ENCODE results near the gene SFTPA2. TPM values are rescaled to one million over a fixed set of nuclear protein-coding genes. Genes with fewer than 3 reads are reported as not detected.
"Not testable (repeated sequence)": the region's sequence is repeated elsewhere in the genome, so short reads cannot be mapped to it uniquely, and the experiment has no call there.

The SFTPA2 gene
- polyA plus RNA-seq, 4 donors, result 0.13 TPM; not detected in 3

DNA sequence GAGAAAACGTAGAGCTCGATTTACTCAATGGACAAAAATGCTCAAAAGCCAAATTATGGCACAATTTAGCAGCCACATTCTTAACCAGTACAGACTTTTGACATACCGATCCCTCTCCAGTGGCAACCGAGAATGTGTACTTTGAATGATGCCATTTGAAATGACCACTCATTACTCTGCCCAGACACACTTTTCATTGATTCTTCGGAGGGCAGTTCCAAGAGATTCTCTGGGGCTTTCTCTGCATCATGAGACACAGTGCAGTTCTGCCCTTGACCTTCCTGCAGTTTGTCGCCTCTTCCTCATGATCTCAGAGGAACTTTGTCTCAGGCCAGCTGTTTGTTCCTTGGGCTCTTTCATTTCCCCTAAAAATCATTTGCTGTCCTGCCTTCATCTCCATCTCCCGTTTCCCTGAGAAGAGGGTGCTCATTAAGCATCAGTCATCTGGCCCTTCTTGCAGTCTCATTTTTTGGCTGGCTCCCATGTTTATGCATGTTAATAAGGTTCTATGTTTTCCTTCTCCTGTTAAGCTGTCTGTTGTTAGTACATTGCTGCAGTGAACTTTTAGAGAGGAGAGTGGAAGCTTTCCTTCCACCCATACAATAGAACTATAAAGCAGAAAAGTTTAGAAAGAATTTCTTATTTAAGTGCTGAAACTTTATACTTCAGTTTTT lies 43.5 kb downstream of the SFTPA2 start:
- DNase-seq (ENCODE audit: low read depth in 4 of 4, low spot score in 2 of 4), result not testable (repeated sequence)

DNA sequence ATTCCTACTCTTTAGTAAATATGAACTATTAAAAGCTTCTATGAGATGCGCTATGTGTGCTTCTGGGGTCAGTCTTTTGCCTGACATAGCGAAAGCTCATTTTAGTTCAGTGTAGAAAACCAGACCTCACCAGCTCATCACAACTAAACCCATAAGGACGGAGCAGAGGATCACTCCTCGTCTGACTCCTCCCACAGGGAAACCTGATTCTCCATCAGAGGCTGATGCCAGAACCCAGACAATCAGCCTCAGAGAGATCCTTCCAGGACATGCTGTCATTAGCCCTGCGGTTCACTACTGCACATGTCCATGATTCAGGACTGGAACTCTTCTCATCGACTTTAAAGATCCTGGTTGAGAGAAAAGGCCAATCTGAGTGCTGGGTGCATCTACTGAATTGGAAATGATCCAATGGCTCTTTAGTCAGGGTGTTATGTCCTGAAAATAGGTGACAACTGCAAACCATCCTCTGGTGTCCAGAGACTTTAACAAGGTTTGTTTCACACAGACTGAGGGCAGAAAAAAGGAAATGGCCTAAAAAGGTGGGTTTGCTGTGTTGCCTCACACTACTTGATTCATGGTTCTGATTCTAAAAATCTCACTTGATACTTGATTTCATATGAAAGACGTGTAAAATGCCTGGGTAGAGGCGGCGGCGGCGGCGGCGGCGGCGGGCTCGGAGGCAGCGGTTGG lies 48.2 kb downstream of the SFTPA2 start, which contains the start of gene EIF5AL1:
Gene EIF5AL1, plus strand, starts transcription at position 643 of the 693 bp plus-strand sequence. CDS start 117 bp downstream, outside the sequence.
- not testable (repeated sequence) for DNase-seq (ENCODE audit: low read depth in 4 of 4, low spot score in 2 of 4)

DNA sequence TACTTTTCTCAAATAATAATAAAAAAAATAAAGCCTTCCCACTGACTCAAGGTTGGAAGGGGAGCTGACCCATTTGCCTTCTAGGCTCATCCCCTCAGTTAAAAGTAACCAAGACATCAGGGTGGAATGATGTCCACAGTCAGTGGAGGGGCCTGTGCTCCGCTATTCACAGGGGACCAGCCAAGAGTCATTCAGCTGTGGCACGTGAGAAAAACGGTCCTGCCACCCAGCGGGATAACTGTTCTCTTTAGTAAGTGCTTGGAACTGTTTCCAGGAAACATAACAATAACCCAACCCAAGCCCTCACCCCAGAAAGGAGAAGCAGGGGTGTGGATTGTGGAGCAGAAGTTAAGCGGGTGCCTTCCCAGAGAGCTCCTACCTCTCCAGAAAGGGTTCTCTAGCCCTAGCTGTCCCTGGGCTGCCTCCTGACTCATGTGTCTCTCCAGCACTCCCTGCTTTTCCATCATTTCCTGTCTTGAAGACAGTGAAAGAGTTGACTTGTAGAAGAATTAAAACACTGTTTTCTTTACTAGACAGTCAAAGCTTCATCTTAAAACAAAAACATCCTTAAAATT lies 50.2 kb downstream of the SFTPA2 start:
- DNase-seq (ENCODE audit: low read depth in 4 of 4, low spot score in 2 of 4), result not testable (repeated sequence)

DNA sequence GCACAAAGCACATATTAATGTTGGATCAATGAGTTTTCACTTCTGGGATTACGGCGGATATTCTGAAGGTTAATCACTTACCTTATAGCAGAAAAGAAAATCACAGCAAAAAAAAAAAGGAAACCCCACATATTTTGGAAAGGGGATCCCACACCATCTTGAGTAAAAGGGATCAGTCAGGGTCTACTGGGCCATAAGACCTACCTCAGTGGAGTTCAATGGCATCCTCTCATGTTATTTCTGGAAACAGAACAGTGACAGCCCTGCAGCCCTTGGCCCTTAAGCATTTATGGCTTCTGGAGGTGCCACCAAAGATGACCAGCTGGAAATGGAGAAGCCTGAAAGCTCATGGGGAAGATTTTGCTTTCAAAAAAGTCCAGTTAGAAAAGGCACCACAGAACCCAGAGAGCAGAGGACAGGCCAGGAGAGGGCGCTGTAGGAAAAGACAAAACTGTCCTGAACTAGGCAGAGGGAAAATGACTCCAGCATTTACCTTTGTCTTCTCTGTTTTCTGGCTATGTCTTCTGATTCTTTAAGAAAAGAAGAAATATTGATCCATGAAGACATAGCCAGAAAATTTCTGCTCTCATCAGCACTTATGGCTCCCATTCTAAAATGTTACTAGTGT lies 50.8 kb downstream of the SFTPA2 start:
- not testable (repeated sequence) for DNase-seq (ENCODE audit: low read depth in 4 of 4, low spot score in 2 of 4)

DNA sequence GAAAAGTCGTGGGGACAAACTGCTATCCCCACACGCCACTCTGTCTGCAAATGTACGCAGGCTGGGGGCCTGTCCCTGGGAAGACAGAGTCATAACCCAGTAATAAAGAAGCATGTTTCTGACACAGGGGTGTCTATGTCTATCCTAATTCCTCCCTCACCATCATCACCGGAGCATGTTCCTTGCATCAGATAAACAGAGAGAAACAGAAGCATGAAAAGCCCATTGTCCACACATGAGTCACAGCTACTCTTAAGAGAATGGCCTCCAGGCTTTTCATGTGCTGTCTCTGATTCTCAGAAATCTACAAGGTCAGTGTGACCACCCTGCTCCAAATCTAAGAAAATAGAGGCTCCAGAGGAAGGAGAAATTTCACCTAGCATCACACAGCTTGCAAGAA lies 52.0 kb downstream of the SFTPA2 start:
- not testable (repeated sequence) for DNase-seq (ENCODE audit: low read depth in 4 of 4, low spot score in 2 of 4)

DNA sequence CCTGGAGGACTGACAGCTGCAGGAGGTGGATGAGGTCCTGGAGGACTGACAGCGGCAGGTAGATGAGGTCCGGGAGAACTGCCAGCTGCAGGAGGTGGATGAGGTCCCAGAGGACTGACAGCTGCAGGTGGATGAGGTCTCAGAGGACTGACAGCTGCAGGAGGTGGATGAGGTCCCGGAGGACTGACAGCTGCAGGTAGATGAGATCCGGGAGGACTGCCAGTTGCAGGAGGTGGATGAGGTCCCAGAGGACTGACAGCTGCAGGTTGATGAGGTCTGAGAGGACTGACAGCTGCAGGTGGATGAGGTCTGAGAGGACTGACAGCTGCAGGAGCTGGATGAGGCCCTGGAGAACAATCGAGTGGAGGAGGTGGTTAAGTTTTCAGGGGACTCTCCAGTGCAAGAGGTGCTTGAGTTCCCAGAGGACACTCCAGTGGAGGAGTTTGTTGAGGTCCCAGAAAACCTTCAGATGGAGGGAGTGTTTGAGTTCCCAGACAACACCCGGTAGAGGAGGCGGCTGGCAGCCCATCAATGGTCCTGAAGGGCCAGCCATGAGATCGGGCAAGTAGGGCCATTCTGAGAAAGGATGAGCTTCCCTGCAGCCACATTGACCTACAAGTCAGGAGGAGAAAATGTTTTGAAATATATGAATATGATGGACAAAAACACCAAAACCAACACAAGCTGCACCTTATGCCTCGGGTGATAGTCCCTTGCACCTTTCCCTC lies 52.6 kb downstream of the SFTPA2 start:
- no peak for DNase-seq (ENCODE audit: low read depth in 4 of 4, low spot score in 2 of 4)

Other genes with a start within 250 kb of the SFTPA2 start
- gene PPIF, start 212.9 kb downstream of the SFTPA2 start, polyA plus RNA-seq (ENCODE audit: insufficient read length in 4 of 4), result 10 to 100 TPM; 64.1 to 68.7 (median 65.2) TPM
- gene ZCCHC24, start 114.8 kb downstream of the SFTPA2 start, polyA plus RNA-seq (ENCODE audit: insufficient read length in 4 of 4), result 10 to 100 TPM; 20.1 to 31.4 (median 25.6) TPM
- gene EIF5AL1, start 47.9 kb downstream of the SFTPA2 start, polyA plus RNA-seq (ENCODE audit: insufficient read length in 4 of 4), result 1 to 10 TPM; 1.0 to 5.0 (median 2.0) TPM
- not detected for gene SFTPA1, start 50.5 kb upstream of the SFTPA2 start, polyA plus RNA-seq (ENCODE audit: insufficient read length in 4 of 4)
- gene NUTM2B, start 142.8 kb upstream of the SFTPA2 start, polyA plus RNA-seq (ENCODE audit: insufficient read length in 4 of 4), result 1 to 10 TPM in 3 of 4 donors, under 1 TPM in 1; 0.49 to 4.2 (median 2.6) TPM